Activated CD8-positive, alpha-beta T cell treated with anti-CD3 and anti-CD28 coated beads for 36 hours (primary cell): ENCODE data around the gene CEBPE. TPM values are rescaled to one million over a fixed set of nuclear protein-coding genes. Genes with fewer than 3 reads are reported as not detected.

Experiments
- ATAC-seq: fragments of 200-7000 bp; cut with Tn5 transposase; one replicate; pipeline ENCODE4 v1.10.0; 2021; ENCODE audit warnings: mild to moderate bottlenecking, moderate library complexity
- CTCF ChIA-PET: fragments of 350-600 bp; sonication (Branson Sonifier 250); formaldehyde crosslinking; loops from one replicate; lab custom pipeline; 2021; ENCODE audit warnings: antibody characterized with exemption; lab: Charles Lee
- POLR2A ChIA-PET: fragments of 350-600 bp; sonication (Branson Sonifier 250); formaldehyde crosslinking; loops from one replicate; lab custom pipeline; 2021; ENCODE audit warnings: antibody characterized with exemption; lab: Charles Lee
- DNase-seq: peaks from one replicate; pipeline ENCODE4 v3.0.0-alpha.2; 2020
- H3K27ac Mint-ChIP-seq: one replicate; pipeline ENCODE4 v1.8.0; 2021; ENCODE audit warnings: mild to moderate bottlenecking, mixed read lengths
- H3K27me3 Mint-ChIP-seq: one replicate; pipeline ENCODE4 v1.8.0; 2021; ENCODE audit warnings: mixed read lengths
- H3K36me3 Mint-ChIP-seq: one replicate; pipeline ENCODE4 v1.8.0; 2021; ENCODE audit warnings: low read depth, mixed read lengths
- H3K4me1 Mint-ChIP-seq: one replicate; pipeline ENCODE4 v1.8.0; 2021; ENCODE audit warnings: low read depth, mixed read lengths
- H3K4me3 Mint-ChIP-seq: one replicate; pipeline ENCODE4 v1.8.0; 2021; ENCODE audit warnings: mild to moderate bottlenecking, moderate library complexity, mixed read lengths
- H3K9me3 Mint-ChIP-seq: one replicate; pipeline ENCODE4 v1.8.0; 2021; ENCODE audit warnings: mixed read lengths
- CTCF ChIP-seq: fragments of 200-600 bp; IDR thresholded peaks from one replicate; pipeline ENCODE4 v1.8.0; 2022; ENCODE audit warnings: antibody characterized with exemption, mild to moderate bottlenecking
- intact Hi-C: fragments of 100-400 bp; cut with micrococcal nuclease; formaldehyde crosslinking; loops from one replicate; pipeline ENCODE4 v1.10.0; 2022
- total RNA-seq, 2 experiments: library from RNA; stranded (reverse); gene quantifications; one replicate each; pipeline ENCODE4 v1.2.3, GENCODE V29; 2021

CEBPE gene
- total RNA-seq, 2 experiments from 2014 or later: 0.27 to 0.34 TPM

GRCh38 chr14:23115039-23115731, 3.9 kb downstream of the CEBPE start:
- ChIA-PET CTCF (interaction anchor here (1.8 kb wide), 1 partner anchor 46 kb away, joined by 7 read pairs; no protein-coding TSS in a partner anchor), POLR2A (interaction anchor here (0.9 to 1.0 kb wide), 2 partner anchors 81 to 147 kb away, joined by 3 read pairs; partner anchors contain the start of gene PSMB5)
- DNase-seq (no peak), ATAC-seq (no peak)
- Mint-ChIP-seq H3K27ac (no peak overlapping the region), H3K4me1 (peaks cover 33% of the 10 kb centered on the region), H3K36me3 (no peaks in the 10 kb centered on the region), H3K27me3 (no peaks in the 10 kb centered on the region), H3K9me3 (no peaks in the 10 kb centered on the region), H3K4me3 (no peak overlapping the region)
- no peak for TF ChIP-seq CTCF
- intact Hi-C loops: no loop called here

- Mint-ChIP-seq H3K36me3 (no peaks in the 10 kb centered on the region), H3K4me1 (peaks cover 28% of the 10 kb centered on the region), H3K27ac (no peak overlapping the region), H3K4me3 (no peak overlapping the region), H3K27me3 (no peaks in the 10 kb centered on the region), H3K9me3 (no peaks in the 10 kb centered on the region)
- ChIA-PET CTCF (interaction anchor here (1.8 to 5.1 kb wide), 2 partner anchors 46 to 72 kb away, joined by 7 to 17 read pairs; no protein-coding TSS in a partner anchor), POLR2A (interaction anchor here (0.9 kb wide), 2 partner anchors 23 to 148 kb away, joined by 3 read pairs; no protein-coding TSS in a partner anchor)
- TF ChIP-seq CTCF: no peak
- intact Hi-C loops: no loop called here
- DNase-seq (no peak), ATAC-seq (no peak)
Observed at GRCh38 chr14:23114669-23115038, 4.4 kb downstream of the CEBPE start.

GRCh38 chr14:23114120-23114458, 5.0 kb downstream of the CEBPE start:
- H3K9me3 Mint-ChIP-seq: no peaks in the 10 kb centered on the region
- DNase-seq (no peak), ATAC-seq (no peak)
- ChIA-PET CTCF (interaction anchor here (1.5 to 5.1 kb wide), 3 partner anchors 45 to 73 kb away, joined by 3 to 17 read pairs (median 7); no protein-coding TSS in a partner anchor), POLR2A (interaction anchor here (0.9 kb wide), 1 partner anchor 24 kb away, joined by 3 read pairs; no protein-coding TSS in a partner anchor)
- no peaks in the 10 kb centered on the region for H3K27me3 Mint-ChIP-seq
- TF ChIP-seq CTCF: no peak
- no peaks in the 10 kb centered on the region for H3K36me3 Mint-ChIP-seq
- H3K4me1 Mint-ChIP-seq: peaks cover 22% of the 10 kb centered on the region
- H3K27ac Mint-ChIP-seq: no peak overlapping the region
- no peak overlapping the region for H3K4me3 Mint-ChIP-seq
- intact Hi-C loops: no loop called here

GRCh38 chr14:23113431-23114119, 5.5 kb downstream of the CEBPE start:
- POLR2A ChIA-PET: interaction anchor here (0.9 to 1.2 kb wide), 3 partner anchors 18 to 27 kb away, joined by 3 to 4 read pairs (median 3); partner anchors contain the start of genes ACIN1 and C14orf119
- Mint-ChIP-seq H3K27me3 (no peaks in the 10 kb centered on the region), H3K4me1 (peaks cover 18% of the 10 kb centered on the region), H3K4me3 (no peak overlapping the region), H3K27ac (no peak overlapping the region), H3K36me3 (no peaks in the 10 kb centered on the region), H3K9me3 (no peaks in the 10 kb centered on the region)
- DNase-seq (no peak), ATAC-seq (no peak)
- intact Hi-C loops: no loop called here
- CTCF ChIA-PET: interaction anchor here (1.5 to 5.1 kb wide), 4 partner anchors 7 to 73 kb away, joined by 3 to 41 read pairs (median 7); no protein-coding TSS in a partner anchor
- no peak for TF ChIP-seq CTCF
